Lung (tissue), 12 donors: ENCODE measurements around the gene NUP210L. TPM values are rescaled to one million over a fixed set of nuclear protein-coding genes. Genes with fewer than 3 reads are reported as not detected.

Experiments used
- ATAC-seq: fragments of 200-7000 bp; cut with Tn5 transposase; one replicate; pipeline ENCODE4 v1.9.1; 2020; ENCODE audit warnings: moderate number of reproducible peaks; ENCODE audit not compliant: insufficient read depth, low FRiP score
- DNase-seq, 3 donors: peaks; one replicate each; pipeline ENCODE4 v3.0.0-alpha.2; 2013 to 2017
- H3K27ac ChIP-seq, 2 donors: one replicate each; pipeline ENCODE4 v1.5.1; 2013; ENCODE audit warnings: mild to moderate bottlenecking in 2 of 2, moderate library complexity in 2 of 2, control low read depth in 1 of 2, inconsistent platforms in 1 of 2, low read depth in 1 of 2, low read length in 1 of 2
- H3K27me3 ChIP-seq, 3 donors: one replicate each; pipeline ENCODE4 v1.5.1; 2013; ENCODE audit warnings: low read length in 2 of 3; ENCODE audit not compliant: control insufficient read depth in 3 of 3, insufficient read depth in 3 of 3
- H3K36me3 ChIP-seq, 4 donors: one replicate each; pipeline ENCODE4 v1.5.1; 2013; ENCODE audit warnings: low read length in 4 of 4, mild to moderate bottlenecking in 1 of 4, moderate library complexity in 1 of 4; ENCODE audit not compliant: control insufficient read depth in 4 of 4, insufficient read depth in 4 of 4
- H3K4me1 ChIP-seq, 5 donors: one replicate each; pipeline ENCODE4 v1.5.1; 2013; ENCODE audit warnings: low read length in 5 of 5, mild to moderate bottlenecking in 2 of 5, moderate library complexity in 1 of 5; ENCODE audit not compliant: control insufficient read depth in 5 of 5, insufficient read depth in 5 of 5
- H3K4me3 ChIP-seq: one replicate; pipeline ENCODE4 v1.5.1; 2013; ENCODE audit warnings: mild to moderate bottlenecking, control low read depth, moderate library complexity
- H3K9ac ChIP-seq, 2 donors: one replicate each; pipeline ENCODE4 v1.5.1; 2013; ENCODE audit warnings: low read length in 2 of 2, control low read depth in 1 of 2; ENCODE audit not compliant: insufficient read depth in 1 of 2
- H3K9me3 ChIP-seq, 4 donors: one replicate each; pipeline ENCODE4 v1.5.1; 2013; ENCODE audit warnings: low read length in 3 of 4, mild to moderate bottlenecking in 1 of 4, moderate library complexity in 1 of 4; ENCODE audit not compliant: control insufficient read depth in 4 of 4, insufficient read depth in 3 of 4
- CTCF ChIP-seq: IDR thresholded peaks from 2 replicates; pipeline ENCODE4 v1.5.1; 2012; ENCODE audit warnings: mild to moderate bottlenecking; ENCODE audit errors: control extremely low read depth, extremely low read depth
- WGBS, 2 donors: extraction: QIAGEN DNeasy Blood & Tissue Kit; methylation state at CpG; one replicate each; pipeline ENCODE4 v1.1.7; 2013; 5-methylcytosine and 5-hydroxymethylcytosine counted together
- polyA plus RNA-seq, 2 donors: library from polyadenylated mRNA; stranded (reverse); fragments of 200-250 nt; gene quantifications; one replicate each; pipeline ENCODE4 v1.2.1, GENCODE V29; 2013
- total RNA-seq, 2 donors: library from RNA; depleted of rRNA in 1 of 2; stranded (reverse); fragments of >200 nt in 1 of 2; gene quantifications; one replicate each; pipeline ENCODE4 v1.2.1, GENCODE V29; 2014 to 2021
- donor health status: control.
- donor health status: control.
- donor health status: Bipolar disorder and iron deficiency.
- donor health status: healthy.
- donor health status: DM: yes; HTN: yes; CAD: no.

The NUP210L gene
- total and polyA plus RNA-seq, 4 donors, result 0.03 to 0.26 (median 0.09) TPM

GRCh38 chr1:153968408-153968807 lies 186.5 kb downstream of the NUP210L start:
- no peak for TF ChIP-seq CTCF
- H3K4me3 ChIP-seq, result peak overlapping the region; percentile 4
- WGBS, 2 donors, result 7% methylated on average over 13 of the region's 13 CpGs
- peaks cover 0 to 32% (median 0%) of the 10 kb centered on the region in 5 donors for H3K4me1 ChIP-seq
- ATAC-seq (no peak), DNase-seq (peak in 2 of 3 donors; percentile 52 to 67)
- H3K27ac ChIP-seq, result peak overlapping the region in 1 of 2 donors; percentile 70
- peak overlapping the region; percentile 2 to 82 for H3K9ac ChIP-seq
- H3K9me3 ChIP-seq, result no peaks in the 10 kb centered on the region
- H3K27me3 ChIP-seq, result no peaks in the 10 kb centered on the region
- H3K36me3 ChIP-seq, result peaks cover 0 to 4% (median 0%) of the 10 kb centered on the region in 4 donors

- no peak for ATAC-seq
- 0 to 2% methylated on average over 8 of the region's 8 CpGs for WGBS, 2 donors
- peak overlapping the region; percentile 2 to 82 for H3K9ac ChIP-seq
Observed at GRCh38 chr1:153968000-153968363, 186.9 kb downstream of the NUP210L start.

GRCh38 chr1:153967107-153967999 lies 187.5 kb downstream of the NUP210L start, which contains the start of gene CREB3L4:
TSS of gene CREB3L4 (plus strand) at chr1:153967902. CDS start at chr1:153968526, 624 bp downstream.
- peaks cover 0 to 38% (median 6%) of the 10 kb centered on the region in 5 donors for H3K4me1 ChIP-seq
- peak within 1 kb of the TSS; percentile 2 to 82 for H3K9ac ChIP-seq
- WGBS, 2 donors, result 0% methylated on average over 60 of the region's 60 CpGs
- H3K36me3 ChIP-seq, result no peaks in the 10 kb centered on the region
- peak within 1 kb of the TSS; percentile 48 for H3K4me3 ChIP-seq
- peak within 1 kb of the TSS; percentile 83 to 91 for H3K27ac ChIP-seq
- no peaks in the 10 kb centered on the region for H3K27me3 ChIP-seq
- DNase-seq (peak; percentile 96 to 99 (median 99)), ATAC-seq (peak; percentile 83)
- H3K9me3 ChIP-seq, result no peaks in the 10 kb centered on the region
- TF ChIP-seq CTCF, result peak; percentile 34

More at GRCh38 chr1:153968000-153968363, 186.9 kb downstream of the NUP210L start:
- TF ChIP-seq CTCF, result no peak
- Histone ChIP-seq H3K4me3 (peak overlapping the region; percentile 18), H3K27ac (peak overlapping the region; percentile 62 to 70), H3K36me3 (peaks cover 0 to 3% (median 0%) of the 10 kb centered on the region in 4 donors), H3K9me3 (no peaks in the 10 kb centered on the region), H3K4me1 (peaks cover 0 to 32% (median 0%) of the 10 kb centered on the region in 5 donors), H3K27me3 (no peaks in the 10 kb centered on the region)
- no peak for DNase-seq
